HUES48 (cell line): Measurements from ENCODE around the gene SLC43A1.

Source experiments
- H3K27ac ChIP-seq: one replicate; pipeline ENCODE4 v1.7.0; 2013; ENCODE audit warnings: low read depth, low read length, inconsistent platforms
- H3K27me3 ChIP-seq: 2 replicates; pipeline ENCODE4 v1.6.1; 2013; ENCODE audit warnings: mild to moderate bottlenecking, low read length; ENCODE audit not compliant: control insufficient read depth, insufficient read depth
- H3K36me3 ChIP-seq: 2 replicates; pipeline ENCODE4 v1.6.1; 2013; ENCODE audit warnings: low read length; ENCODE audit not compliant: control insufficient read depth, insufficient read depth
- H3K4me1 ChIP-seq: 2 replicates; pipeline ENCODE4 v1.6.1; 2013; ENCODE audit warnings: mild to moderate bottlenecking, low read length; ENCODE audit not compliant: control insufficient read depth, insufficient read depth
- H3K4me3 ChIP-seq: 2 replicates; pipeline ENCODE4 v1.5.1; 2013; ENCODE audit warnings: mild to moderate bottlenecking, low read depth, low read length
- H3K9ac ChIP-seq: 2 replicates; pipeline ENCODE4 v1.6.1; 2013; ENCODE audit warnings: mild to moderate bottlenecking, low read depth, low read length, moderate library complexity
- H3K9me3 ChIP-seq: 2 replicates; pipeline ENCODE4 v1.6.1; 2013; ENCODE audit warnings: low read length; ENCODE audit not compliant: control insufficient read depth, insufficient read depth

The SLC43A1 gene

GRCh38 chr11:57438345-57439285 lies 76.9 kb downstream of the SLC43A1 start:
- Histone ChIP-seq H3K36me3 (no peaks in the 10 kb centered on the region), H3K27ac (no peak overlapping the region), H3K4me3 (no peak overlapping the region), H3K4me1 (no peaks in the 10 kb centered on the region), H3K9me3 (no peaks in the 10 kb centered on the region), H3K27me3 (no peaks in the 10 kb centered on the region), H3K9ac (no peak overlapping the region)

DNA sequence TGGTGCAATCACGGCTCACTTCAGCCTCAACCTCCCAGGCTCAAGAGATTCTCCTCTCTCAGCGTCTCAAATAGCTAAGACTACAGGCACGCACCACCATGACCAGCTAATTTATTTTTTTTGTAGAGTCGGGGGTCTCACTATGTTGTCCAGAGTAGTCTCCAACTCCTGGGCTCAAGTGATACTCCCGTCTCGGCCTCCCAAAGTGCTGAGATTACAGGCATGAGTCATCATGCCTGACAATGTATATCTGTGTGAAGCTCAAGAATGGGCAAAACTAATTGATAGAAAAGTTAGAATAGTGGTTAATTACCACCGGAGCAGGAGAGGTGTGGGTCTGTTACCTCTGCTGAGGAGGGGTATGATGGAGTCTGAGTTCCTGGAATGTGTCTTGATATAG lies 79.5 kb downstream of the SLC43A1 start:
- no peaks in the 10 kb centered on the region for H3K9me3 ChIP-seq
- H3K4me3 ChIP-seq, result no peak overlapping the region
- H3K4me1 ChIP-seq, result no peaks in the 10 kb centered on the region

DNA sequence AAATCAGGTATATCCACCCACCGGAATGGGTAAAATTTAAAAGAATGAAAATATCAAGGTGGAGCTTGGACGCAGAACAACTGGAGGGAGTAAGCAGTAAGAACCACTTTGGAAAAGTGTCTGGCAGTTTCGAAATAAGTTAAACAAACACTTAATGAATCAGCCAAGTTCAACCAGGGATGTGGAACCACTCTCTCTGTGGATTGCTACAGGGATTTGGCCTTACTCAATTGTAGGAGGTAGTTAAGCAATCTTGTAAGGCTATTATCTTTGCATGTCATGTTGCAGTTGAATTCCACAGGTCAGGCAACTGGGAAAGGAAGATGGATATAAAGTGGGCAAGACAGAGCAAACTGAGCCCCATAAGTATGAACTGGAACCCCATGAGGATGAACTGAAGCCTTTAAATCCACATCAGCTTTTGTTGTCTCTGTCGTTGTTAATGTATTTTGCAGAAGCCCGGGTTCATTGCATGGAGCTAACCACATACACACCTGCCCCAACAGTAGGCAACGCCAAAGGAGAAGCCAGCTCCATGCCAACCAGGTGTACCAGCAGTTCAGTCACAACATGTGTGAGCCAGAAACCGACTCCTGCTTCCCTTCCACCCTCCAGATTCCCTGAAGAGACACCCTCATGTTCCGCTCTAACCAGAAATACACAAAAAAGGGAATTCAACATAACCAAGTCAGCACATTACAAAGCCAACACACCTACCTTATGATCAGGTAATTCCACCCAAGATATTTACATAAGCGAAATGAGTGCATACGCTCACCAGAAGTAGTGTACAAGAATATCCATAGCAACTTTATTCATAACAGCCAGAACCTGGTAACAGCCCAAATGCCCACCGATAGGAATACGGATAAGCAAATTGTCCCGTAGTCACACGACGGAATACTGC lies 80.6 kb downstream of the SLC43A1 start:
- Histone ChIP-seq H3K4me1 (no peaks in the 10 kb centered on the region), H3K9me3 (no peaks in the 10 kb centered on the region), H3K9ac (no peak overlapping the region), H3K36me3 (no peaks in the 10 kb centered on the region), H3K4me3 (no peak overlapping the region), H3K27ac (no peak overlapping the region), H3K27me3 (no peaks in the 10 kb centered on the region)

More for the DNA sequence above, 79.5 kb downstream of the SLC43A1 start:
- Histone ChIP-seq H3K9ac (no peak overlapping the region), H3K36me3 (no peaks in the 10 kb centered on the region), H3K27me3 (no peaks in the 10 kb centered on the region), H3K27ac (no peak overlapping the region)
